ENCODE measurements around the gene PDLIM5.

PDLIM5 gene

DNA sequence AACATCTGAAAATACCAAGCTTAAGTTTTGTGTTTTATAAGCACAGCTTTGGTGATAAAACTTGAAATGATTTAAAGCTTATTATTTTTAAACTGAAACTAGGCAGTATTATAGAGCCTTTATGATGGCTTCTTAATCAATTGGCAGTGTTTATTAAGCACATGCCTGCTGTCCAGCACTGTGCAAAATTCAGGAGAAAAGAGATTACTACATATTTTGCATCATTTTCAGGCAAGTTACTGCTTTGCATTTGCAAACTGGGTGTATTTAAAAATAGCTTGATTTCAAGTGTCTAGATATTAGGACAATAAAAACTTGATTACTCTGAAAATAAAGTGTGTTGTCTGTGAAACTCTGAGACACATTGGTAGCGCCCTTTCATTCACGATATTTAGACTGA, 126.5 kb downstream of the PDLIM5 start:
- Histone ChIP-seq H3K4me1 (ENCODE audit: insufficient read depth, poor library complexity, severe bottlenecking) (no peaks in the 10 kb centered on the region), H3K9me3 (ENCODE audit: severe bottlenecking) (no peaks in the 10 kb centered on the region), H3K27ac (ENCODE audit: poor library complexity, severe bottlenecking) (no peak overlapping the region), H3K27me3 (ENCODE audit: insufficient read depth, poor library complexity, severe bottlenecking) (no peaks in the 10 kb centered on the region), H3K4me3 (ENCODE audit: severe bottlenecking) (no peak overlapping the region), H3K36me3 (ENCODE audit: low read depth) (peaks cover 73% of the 10 kb centered on the region)
- ATAC-seq (ENCODE audit: low read depth) (no peak), DNase-seq (ENCODE audit: low spot score) (no peak)
- TF ChIP-seq, protein P1, sequence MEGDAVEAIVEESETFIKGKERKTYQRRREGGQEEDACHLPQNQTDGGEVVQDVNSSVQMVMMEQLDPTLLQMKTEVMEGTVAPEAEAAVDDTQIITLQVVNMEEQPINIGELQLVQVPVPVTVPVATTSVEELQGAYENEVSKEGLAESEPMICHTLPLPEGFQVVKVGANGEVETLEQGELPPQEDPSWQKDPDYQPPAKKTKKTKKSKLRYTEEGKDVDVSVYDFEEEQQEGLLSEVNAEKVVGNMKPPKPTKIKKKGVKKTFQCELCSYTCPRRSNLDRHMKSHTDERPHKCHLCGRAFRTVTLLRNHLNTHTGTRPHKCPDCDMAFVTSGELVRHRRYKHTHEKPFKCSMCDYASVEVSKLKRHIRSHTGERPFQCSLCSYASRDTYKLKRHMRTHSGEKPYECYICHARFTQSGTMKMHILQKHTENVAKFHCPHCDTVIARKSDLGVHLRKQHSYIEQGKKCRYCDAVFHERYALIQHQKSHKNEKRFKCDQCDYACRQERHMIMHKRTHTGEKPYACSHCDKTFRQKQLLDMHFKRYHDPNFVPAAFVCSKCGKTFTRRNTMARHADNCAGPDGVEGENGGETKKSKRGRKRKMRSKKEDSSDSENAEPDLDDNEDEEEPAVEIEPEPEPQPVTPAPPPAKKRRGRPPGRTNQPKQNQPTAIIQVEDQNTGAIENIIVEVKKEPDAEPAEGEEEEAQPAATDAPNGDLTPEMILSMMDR (IDR thresholded peaks at IDR 0.05; ENCODE audit: poor library complexity, severe bottlenecking): no peak

GRCh38 chr4:94581766-94582165, 130.0 kb downstream of the PDLIM5 start:
- TF ChIP-seq, protein P1 (IDR thresholded peaks at IDR 0.05; ENCODE audit: poor library complexity, severe bottlenecking): no peak
- no peaks in the 10 kb centered on the region for H3K4me1 ChIP-seq (ENCODE audit: insufficient read depth, poor library complexity, severe bottlenecking)
- ATAC-seq (ENCODE audit: low read depth) (no peak), DNase-seq (ENCODE audit: low spot score) (no peak)
- no peak overlapping the region for H3K4me3 ChIP-seq (ENCODE audit: severe bottlenecking)
- H3K36me3 ChIP-seq (ENCODE audit: low read depth): peaks cover 56% of the 10 kb centered on the region
- no peaks in the 10 kb centered on the region for H3K27me3 ChIP-seq (ENCODE audit: insufficient read depth, poor library complexity, severe bottlenecking)
- H3K9me3 ChIP-seq (ENCODE audit: severe bottlenecking): no peaks in the 10 kb centered on the region
- H3K27ac ChIP-seq (ENCODE audit: poor library complexity, severe bottlenecking): no peak overlapping the region

GRCh38 chr4:94582517-94582916, 130.8 kb downstream of the PDLIM5 start:
- Histone ChIP-seq H3K4me1 (ENCODE audit: insufficient read depth, poor library complexity, severe bottlenecking) (no peaks in the 10 kb centered on the region), H3K4me3 (ENCODE audit: severe bottlenecking) (no peak overlapping the region), H3K36me3 (ENCODE audit: low read depth) (peaks cover 59% of the 10 kb centered on the region), H3K27me3 (ENCODE audit: insufficient read depth, poor library complexity, severe bottlenecking) (no peaks in the 10 kb centered on the region), H3K27ac (ENCODE audit: poor library complexity, severe bottlenecking) (no peak overlapping the region), H3K9me3 (ENCODE audit: severe bottlenecking) (no peaks in the 10 kb centered on the region)
- ATAC-seq (ENCODE audit: low read depth) (no peak), DNase-seq (ENCODE audit: low spot score) (no peak)
- TF ChIP-seq, protein P1 (IDR thresholded peaks at IDR 0.05; ENCODE audit: poor library complexity, severe bottlenecking): no peak

- Histone ChIP-seq H3K36me3 (ENCODE audit: low read depth) (peaks cover 70% of the 10 kb centered on the region), H3K27ac (ENCODE audit: poor library complexity, severe bottlenecking) (no peak overlapping the region), H3K4me3 (ENCODE audit: severe bottlenecking) (no peak overlapping the region), H3K9me3 (ENCODE audit: severe bottlenecking) (no peaks in the 10 kb centered on the region), H3K4me1 (ENCODE audit: insufficient read depth, poor library complexity, severe bottlenecking) (no peaks in the 10 kb centered on the region), H3K27me3 (ENCODE audit: insufficient read depth, poor library complexity, severe bottlenecking) (no peaks in the 10 kb centered on the region)
- ATAC-seq (ENCODE audit: low read depth) (no peak), DNase-seq (ENCODE audit: low spot score) (no peak)
- TF ChIP-seq, protein P1 (IDR thresholded peaks at IDR 0.05; ENCODE audit: poor library complexity, severe bottlenecking): no peak
Observed at GRCh38 chr4:94583914-94584641, 132.3 kb downstream of the PDLIM5 start.
